UCSD-AML1 (cell line): ENCODE measurements around the gene RNF111.
"Not testable (repeated sequence)": the region's sequence is repeated elsewhere in the genome, so short reads cannot be mapped to it uniquely, and the experiment has no call there.

ENCODE experiments used
- DNase-seq: peaks from one replicate; lab custom pipeline; 2025; ENCODE audit not compliant: unreplicated experiment; lab: John Stamatoyannopoulos, UW

RNF111 gene

DNA sequence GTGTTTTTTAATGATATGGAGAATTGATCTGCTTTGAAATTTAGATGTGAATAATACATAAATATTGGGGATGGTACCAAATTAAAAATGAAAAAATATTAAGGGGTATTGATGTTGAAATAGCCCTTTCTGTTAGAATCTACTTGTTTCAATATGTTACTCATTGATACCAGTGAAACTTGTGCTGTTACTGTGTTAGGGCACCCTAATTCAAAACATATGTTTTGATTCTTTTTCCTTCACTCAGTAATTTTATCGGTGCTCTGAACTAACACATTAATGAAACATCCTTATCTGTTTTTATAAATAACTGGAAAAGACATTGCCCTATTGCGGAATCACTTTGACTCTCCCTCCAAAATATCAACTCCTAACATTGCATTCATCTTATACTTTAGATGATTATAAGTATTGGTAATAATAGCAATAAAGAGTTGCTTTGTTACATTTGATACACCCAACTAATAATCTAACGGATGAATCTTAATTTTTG, 65.5 kb downstream of the RNF111 start:
- DNase-seq = no peak

DNA sequence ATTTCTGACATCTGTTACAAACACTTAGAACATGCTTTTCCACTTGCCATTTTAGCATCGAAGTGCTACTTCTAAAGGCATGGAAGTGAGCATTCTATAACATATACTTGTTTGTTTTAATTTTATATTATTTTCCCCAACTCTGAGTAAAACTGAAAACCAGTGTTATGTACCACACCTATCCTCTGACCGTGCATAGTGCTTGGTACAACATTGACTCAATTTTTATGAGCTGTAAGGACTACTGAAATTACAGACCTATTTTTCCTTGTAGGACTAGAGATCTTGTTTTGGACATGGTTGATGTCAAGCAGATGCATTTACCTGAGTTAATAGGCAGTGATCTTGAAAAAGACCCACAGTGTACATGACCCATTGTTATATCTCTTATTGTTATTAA, 66.0 kb downstream of the RNF111 start:
- DNase-seq = no peak

DNA sequence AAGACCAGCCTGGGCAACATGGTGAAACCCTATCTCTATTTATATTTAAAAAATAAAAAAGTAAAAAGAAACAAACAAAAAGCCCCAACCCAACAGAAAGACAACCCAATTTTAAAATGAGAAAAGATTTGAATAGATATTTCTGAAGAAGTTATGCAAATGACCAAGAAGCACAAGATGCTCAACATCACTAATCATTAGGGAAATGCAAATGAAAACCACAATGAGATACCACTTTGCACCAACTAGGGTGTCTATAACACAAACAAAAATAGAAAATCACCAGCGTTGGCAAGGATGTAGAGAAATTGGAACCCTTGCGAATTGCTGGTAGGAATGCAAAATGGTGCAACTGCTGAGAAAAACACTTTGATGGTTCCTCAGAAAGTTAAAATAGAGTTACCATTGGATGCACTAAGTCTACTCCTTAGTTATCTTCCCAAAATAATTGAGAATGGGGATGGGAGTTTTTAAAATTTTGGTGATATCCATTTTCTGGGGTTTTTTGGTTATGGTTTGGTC, 71.7 kb downstream of the RNF111 start:
- DNase-seq = no peak

DNA sequence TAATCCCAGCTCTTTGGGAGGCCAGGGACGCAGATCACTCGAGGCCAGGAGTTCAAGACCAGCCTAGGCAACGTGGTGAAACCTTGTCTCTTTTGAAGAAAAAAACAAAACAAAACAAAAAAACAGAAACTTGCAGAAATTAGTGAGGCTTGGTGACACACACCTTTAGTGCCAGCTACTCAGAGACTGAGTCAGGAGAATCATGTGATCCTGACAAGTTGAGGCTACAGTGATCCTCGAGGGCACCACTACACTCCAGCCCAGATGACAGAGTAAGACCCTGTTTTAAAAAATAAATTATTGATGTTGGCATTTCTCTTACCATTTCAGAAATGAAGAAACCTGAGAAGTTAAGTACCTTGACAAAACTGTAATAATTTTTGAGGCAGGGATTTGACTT, 72.9 kb downstream of the RNF111 start:
- no peak for DNase-seq

DNA sequence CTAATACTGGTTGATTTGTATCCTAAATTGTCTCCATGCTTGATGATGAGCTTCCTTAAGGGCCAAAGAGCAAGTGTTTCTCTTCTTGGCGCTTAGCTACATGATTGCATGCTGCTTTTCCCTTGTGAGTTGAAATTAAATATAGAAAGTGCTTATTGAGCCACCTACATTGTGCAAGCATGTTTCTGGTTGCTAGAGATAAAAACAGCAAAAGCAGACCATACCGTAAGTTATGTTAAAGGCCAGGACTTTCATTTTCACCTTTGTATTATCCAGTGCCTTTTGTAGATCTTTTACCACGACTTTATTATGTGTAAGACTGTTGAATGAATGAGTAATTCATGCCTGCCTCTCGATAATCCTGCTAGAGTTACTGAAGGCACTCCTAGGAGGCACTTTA, 75.6 kb downstream of the RNF111 start:
- no peak for DNase-seq

DNA sequence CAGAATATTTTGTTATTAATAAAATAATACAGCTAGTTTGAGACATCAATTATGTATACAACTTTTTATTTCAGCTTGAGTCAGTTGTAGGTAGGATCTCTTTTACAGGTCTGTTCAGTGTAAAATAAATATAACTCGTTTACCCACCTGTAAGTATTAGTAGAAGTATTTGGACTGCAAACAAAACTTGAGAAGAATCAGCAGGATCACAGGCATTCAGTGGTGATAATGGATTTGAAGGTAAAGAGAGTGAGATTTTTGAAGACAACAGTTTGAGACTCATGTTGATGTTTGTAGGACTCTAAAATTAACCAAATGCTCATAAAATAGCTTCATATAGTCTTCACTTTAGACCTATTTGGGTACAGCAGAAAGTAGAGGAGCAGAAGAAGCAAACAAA, 82.0 kb downstream of the RNF111 start:
- no peak for DNase-seq

DNA sequence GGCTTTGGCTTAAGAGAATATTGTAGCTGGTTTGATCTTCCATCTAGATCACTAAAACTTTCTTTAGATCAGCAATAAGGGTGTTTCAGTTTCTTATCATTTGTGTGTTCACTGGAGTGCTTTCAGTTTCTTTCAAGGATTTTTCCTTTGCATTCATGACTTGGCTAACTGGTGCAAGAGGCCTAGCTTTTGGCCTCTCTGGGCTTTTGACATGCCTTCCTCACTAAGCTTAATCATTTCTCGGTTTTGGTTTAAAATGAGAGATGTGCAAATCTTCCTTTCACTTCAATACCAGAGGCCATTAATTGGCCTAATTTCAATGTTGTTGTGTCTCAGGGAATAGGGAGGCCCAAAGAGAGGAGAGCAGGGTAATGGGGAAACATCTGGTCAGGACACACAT, 87.1 kb downstream of the RNF111 start:
- no peak for DNase-seq

DNA sequence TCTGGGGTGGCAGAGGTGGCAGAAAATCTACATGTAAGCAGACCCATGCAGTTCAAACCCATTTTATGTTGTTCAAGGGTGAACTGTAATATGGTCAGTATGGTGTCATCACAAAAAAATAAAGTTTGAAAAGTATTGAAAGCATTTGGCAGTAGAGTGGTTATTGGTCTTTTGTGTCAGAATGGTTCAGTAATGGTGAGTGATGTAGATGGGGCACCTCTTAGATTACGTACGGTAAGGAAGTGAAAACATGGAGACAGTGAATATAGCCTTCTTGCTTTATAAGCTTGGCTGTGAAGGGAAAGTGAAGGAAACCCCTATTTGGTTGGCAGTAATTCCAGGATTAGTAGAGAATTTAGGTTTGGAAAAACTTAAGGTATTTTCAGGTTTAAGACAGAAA, 100.3 kb downstream of the RNF111 start:
- DNase-seq = no peak

- DNase-seq = no peak
Observed at GRCh38 chr15:59094077-59094476, 106.6 kb downstream of the RNF111 start.

- DNase-seq = no peak
Observed at GRCh38 chr15:59096429-59096828, 109.0 kb downstream of the RNF111 start.

DNA sequence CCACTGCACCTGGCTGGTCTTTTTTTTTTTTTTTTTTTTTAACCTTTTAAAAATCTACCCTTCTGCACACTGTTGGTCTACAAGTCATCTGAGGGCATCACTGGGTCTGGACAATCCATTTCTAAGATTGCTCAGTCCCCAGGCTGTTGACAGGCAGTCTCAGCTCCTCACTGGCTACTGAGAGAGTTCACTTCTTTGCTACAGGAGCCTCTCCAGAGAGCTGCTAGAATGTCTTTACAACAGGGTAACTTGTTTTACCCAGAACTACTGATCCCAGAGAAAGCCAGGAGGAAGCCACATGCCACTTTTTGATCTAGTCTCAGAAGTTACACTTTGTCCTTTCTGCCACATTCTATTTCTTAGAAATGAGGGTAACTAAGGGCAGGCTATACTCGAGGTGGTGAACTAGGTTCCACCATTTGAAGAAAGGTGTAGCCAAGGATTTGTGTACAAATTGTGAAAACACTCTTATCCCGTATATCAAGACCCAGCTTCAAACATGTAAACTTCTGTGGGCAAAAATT, 111.8 kb downstream of the RNF111 start:
- DNase-seq = no peak

GRCh38 chr15:59104602-59104911, 117.1 kb downstream of the RNF111 start:
- peak; percentile 66 for DNase-seq

DNA sequence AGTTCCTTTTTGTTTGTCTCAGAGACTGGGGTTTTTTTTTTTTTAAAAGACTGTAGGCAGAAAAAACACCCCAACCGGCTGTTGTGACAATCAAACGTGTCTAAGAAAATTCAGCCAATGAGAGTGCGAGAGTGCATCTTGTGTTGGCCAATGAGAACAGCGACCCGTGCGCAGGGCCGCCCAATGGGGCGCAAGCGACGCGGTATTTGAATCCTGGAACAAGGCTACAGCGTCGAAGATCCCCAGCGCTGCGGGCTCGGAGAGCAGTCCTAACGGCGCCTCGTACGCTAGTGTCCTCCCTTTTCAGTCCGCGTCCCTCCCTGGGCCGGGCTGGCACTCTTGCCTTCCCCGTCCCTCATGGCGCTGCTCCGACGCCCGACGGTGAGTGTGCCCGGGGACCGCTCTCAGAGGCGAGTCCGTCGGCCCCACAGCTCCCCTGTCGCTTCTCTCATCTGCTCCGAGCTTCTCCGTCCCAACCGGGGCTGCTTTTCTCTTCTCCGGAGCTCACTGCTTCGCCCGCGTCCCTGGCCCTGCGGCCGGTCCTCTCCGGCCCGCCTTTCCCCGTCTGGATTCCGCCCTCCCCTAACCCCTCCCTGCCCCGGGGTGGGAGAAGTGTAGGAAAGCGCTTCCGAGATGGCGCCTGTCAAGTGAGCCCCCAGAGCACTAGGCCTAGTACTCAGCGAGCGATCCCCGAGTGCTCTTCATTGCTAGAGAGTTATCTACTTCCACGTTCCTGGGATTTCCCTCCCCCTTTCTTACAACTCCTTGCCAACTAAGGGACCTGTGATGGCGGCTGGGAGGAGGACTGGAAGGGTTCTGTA, 117.7 kb downstream of the RNF111 start, which contains the start of gene CCNB2:
TSS of gene CCNB2 (plus strand) at position 235 of the 821 bp plus-strand sequence. CDS start at position 358, 123 bp downstream.
- peak; percentile 85 for DNase-seq

GRCh38 chr15:59105854-59106253, 118.4 kb downstream of the RNF111 start:
- no peak for DNase-seq

GRCh38 chr15:59111251-59111650, 123.8 kb downstream of the RNF111 start:
- DNase-seq = no peak

DNA sequence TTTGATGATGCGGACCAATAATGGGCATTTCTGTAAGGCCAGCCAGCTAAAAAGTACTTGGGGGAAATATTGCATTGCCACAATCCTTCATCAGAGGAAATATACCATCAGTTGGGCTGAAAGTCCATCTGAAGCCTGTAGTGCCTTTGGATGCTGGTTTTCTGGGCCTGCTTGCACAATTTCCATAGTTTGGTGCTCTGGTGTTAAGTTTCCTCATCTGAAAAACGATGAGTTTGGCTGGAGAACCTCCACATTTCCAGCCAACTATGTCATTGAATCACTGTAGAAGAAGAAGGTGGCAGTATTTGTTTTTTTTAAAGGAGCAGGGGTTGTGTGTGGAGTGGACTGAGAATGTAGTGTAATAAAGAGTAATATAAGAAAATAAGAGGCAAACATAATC, 127.6 kb downstream of the RNF111 start:
- DNase-seq = no peak

DNA sequence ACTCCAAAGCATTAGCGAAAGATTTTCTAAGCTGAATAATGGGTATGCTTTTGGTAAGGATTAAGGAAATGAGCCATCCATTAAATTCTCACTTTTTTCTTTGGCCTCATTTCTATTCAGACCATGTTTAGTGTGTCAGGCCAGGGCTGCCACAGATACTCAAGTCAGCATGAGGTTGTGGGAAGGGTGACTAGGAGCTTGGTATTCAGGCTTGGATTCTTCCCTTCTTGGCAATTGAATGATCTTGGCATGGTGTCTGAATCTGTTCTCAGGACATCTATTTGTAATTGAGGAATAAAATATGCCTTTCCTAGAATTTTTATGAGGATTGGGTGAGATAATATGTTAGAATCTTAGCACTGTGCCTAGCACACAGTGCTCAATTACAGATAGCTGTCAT, 128.7 kb downstream of the RNF111 start:
- DNase-seq = no peak

DNA sequence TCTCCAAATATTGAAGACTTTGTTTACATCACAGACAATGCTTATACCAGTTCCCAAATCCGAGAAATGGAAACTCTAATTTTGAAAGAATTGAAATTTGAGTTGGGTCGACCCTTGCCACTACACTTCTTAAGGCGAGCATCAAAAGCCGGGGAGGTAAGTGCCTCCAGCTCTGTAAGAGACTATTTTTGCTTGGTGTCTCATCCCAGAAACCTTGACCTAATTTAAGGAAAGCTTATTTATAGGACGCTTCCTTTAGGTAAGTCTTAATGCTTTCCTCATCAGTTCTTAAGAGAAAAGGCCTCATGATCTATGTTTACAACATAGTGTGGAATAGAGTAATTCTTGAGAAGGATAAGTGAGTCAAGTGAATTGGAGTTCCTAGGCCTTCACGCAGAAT, 129.3 kb downstream of the RNF111 start:
- no peak for DNase-seq

GRCh38 chr15:59119625-59120024, 132.2 kb downstream of the RNF111 start:
- no peak for DNase-seq

GRCh38 chr15:59120937-59121336, 133.5 kb downstream of the RNF111 start:
- DNase-seq = no peak

DNA sequence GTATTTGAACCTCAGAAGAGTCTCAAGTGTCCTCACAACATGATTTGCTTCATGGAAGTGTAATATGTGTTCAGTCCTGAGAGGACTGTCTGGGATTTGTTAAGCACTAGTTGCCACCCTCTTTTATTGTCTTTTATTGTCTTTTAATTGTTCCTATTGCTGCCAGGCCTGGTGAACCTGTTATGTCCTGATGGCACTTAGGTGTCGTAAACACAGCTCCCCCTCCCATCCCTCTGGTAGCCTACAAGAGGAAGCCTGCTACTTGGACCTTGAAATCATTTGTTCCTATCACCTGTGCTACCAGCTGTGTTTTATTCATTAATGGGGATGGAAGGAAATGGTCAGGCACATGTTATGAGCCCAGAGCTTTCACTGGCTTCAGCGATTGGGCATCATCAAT, 136.8 kb downstream of the RNF111 start:
- DNase-seq = no peak

DNA sequence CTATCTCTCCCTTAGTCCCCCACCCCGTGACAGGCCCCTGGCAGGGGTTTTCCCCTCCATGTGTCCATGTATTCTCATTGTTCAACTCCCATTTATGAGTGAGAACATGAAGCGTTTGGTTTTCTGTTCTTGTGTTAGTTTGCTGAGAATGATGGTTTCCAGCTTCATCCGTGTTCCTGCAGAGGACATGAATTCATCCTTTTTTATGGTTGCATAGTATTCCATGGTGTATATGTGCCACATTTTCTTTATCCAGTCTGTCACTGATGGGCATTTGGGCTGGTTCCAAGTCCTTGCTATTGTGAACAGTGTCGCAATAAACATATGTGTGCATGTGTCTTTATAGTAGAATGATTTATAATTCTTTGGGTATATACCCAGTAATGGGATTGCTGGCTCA, 138.2 kb downstream of the RNF111 start:
- DNase-seq = not testable (repeated sequence)

DNA sequence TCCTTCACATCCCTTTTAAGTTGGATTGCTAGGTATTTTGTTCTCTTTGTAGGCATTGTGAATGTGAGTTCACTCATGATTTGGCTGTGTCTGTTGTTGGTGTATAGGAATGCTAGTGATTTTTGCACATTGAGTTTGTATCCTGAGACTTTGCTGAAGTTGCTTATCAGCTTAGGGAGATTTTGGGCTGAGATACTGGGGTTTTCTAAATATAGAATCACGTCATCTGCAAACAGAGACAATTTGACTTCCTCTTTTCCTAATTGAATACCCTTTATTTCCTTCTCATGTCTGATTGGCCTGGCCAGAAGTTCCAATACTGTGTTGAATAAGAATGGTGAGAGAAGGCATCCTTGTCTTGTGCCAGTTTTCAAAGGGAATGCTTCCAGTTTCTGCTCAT, 139.8 kb downstream of the RNF111 start:
- DNase-seq = not testable (repeated sequence)
